K562 (cell line): ENCODE measurements around the gene SLC28A1. TPM values are rescaled to one million over a fixed set of nuclear protein-coding genes. Genes with fewer than 3 reads are reported as not detected.

Experiments
- DMBX1 ChIP-seq: fragments of 250-450 bp; sonication (Bioruptor Pico); IDR thresholded peaks from 2 replicates; pipeline ENCODE4 v1.8.0; 2022; ENCODE audit warnings: inconsistent platforms, mild to moderate bottlenecking, moderate library complexity, borderline replicate concordance
- FOXK2 ChIP-seq, 2 experiments: fragments of 450-650 bp; IDR thresholded peaks in 1 of 2; conservative IDR thresholded peaks in 1 of 2; 2 replicates each; pipeline ENCODE4 v1.6.1; 2016; ENCODE audit warnings: low read depth in 2 of 2, mild to moderate bottlenecking in 1 of 2
- FOXP1 ChIP-seq: sonication (generic); formaldehyde crosslinking; IDR thresholded peaks from 2 replicates; pipeline ENCODE4 v1.8.0; 2022; ENCODE audit warnings: mild to moderate bottlenecking, missing genetic modification reagents
- KDM2B ChIP-seq: fragments of 250-450 bp; sonication (Bioruptor Pico); IDR thresholded peaks from 2 replicates; pipeline ENCODE4 v1.8.0; 2021; ENCODE audit warnings: mild to moderate bottlenecking, moderate library complexity
- KDM4B ChIP-seq, 2 experiments: fragments of 450-650 bp in 1 of 2; sonication (generic) in 1 of 2; IDR thresholded peaks; 2 replicates each; pipeline ENCODE4 v1.6.1; 2016 to 2017; ENCODE audit warnings: borderline replicate concordance in 2 of 2, antibody characterized with exemption in 1 of 2, low read depth in 1 of 2, mild to moderate bottlenecking in 1 of 2
- MYC ChIP-seq, 2 experiments: fragments of 250-450 bp in 1 of 2; sonication (Bioruptor Pico) in 1 of 2; IDR thresholded peaks; 2 replicates each; pipeline versions ENCODE4 v1.5.1 to v1.6.1; 2012 to 2021; ENCODE audit warnings: low read depth in 2 of 2, borderline replicate concordance in 1 of 2, improper control_type of control experiment in 1 of 2, low read length in 1 of 2, mild to moderate bottlenecking in 1 of 2, moderate library complexity in 1 of 2
- NBN ChIP-seq: fragments of 450-650 bp; IDR thresholded peaks from 2 replicates; pipeline ENCODE4 v1.6.1; 2016; ENCODE audit warnings: low read depth, mild to moderate bottlenecking
- SIN3B ChIP-seq: fragments of 450-650 bp; IDR thresholded peaks from 2 replicates; pipeline ENCODE4 v1.6.1; 2017; ENCODE audit warnings: low read depth, mild to moderate bottlenecking, moderate library complexity
- XRCC5 ChIP-seq: fragments of 200-400 bp; formaldehyde crosslinking; IDR thresholded peaks from 2 replicates; pipeline ENCODE4 v1.6.1; 2017; ENCODE audit warnings: low read depth, mild to moderate bottlenecking, low read length
- ZFX ChIP-seq: sonication (generic); formaldehyde crosslinking; IDR thresholded peaks from 2 replicates; pipeline ENCODE4 v1.8.0; 2022; ENCODE audit warnings: mild to moderate bottlenecking, missing genetic modification reagents, moderate library complexity
- ZKSCAN1 ChIP-seq: fragments of 150-350 bp; IDR thresholded peaks from 2 replicates; pipeline ENCODE4 v1.6.1; 2016; ENCODE audit warnings: low read depth, low read length
- polyA plus RNA-seq, 8 experiments: library from polyadenylated mRNA; depleted of rRNA in 4 of 8; stranded (reverse) in 5 of 8; unstranded in 3 of 8; fragments of >200 nt; fragmentation: Nextera tagmentation in 2 of 8; fragmentation: Illumina TruSeq in 1 of 8; extraction: Ambion mirVana in 2 of 8; extraction: Trizol in 1 of 8; gene quantifications; 2 replicates each; pipeline versions ENCODE4 v1.2.1 to v1.2.3, GENCODE V29; 2011 to 2014; ENCODE audit warnings: inconsistent platforms in 1 of 8, missing spikeins in 1 of 8
- total RNA-seq, 7 experiments: library from RNA; depleted of rRNA in 6 of 7; stranded (reverse); fragments of >200 nt in 6 of 7; fragmentation: Illumina TruSeq in 2 of 7; extraction: Trizol in 2 of 7; gene quantifications; 2 replicates each; pipeline versions ENCODE4 v1.2.1 to v1.2.3, GENCODE V29; 2011 to 2021; ENCODE audit warnings: low replicate concordance in 1 of 7
- TF ChIP-seq, protein P1 (sequence below): fragments of 450-650 bp; IDR thresholded peaks from 2 replicates; pipeline ENCODE4 v1.6.1; 2017; ENCODE audit warnings: antibody characterized with exemption, mild to moderate bottlenecking
- TF ChIP-seq, protein P2 (sequence below): fragments of 450-650 bp; formaldehyde crosslinking; IDR thresholded peaks from 2 replicates; pipeline ENCODE4 v1.4.0; 2022; ENCODE audit warnings: mild to moderate bottlenecking, moderate library complexity
- TF ChIP-seq, protein P3 (sequence below): sonication (generic); formaldehyde crosslinking; IDR thresholded peaks from 2 replicates; pipeline ENCODE4 v1.8.0; 2022; ENCODE audit warnings: mild to moderate bottlenecking, low read depth, missing genetic modification reagents
- TF ChIP-seq, protein P4 (sequence below): sonication (generic); formaldehyde crosslinking; IDR thresholded peaks from 2 replicates; pipeline ENCODE4 v1.8.0; 2022; ENCODE audit warnings: mild to moderate bottlenecking, missing genetic modification reagents

SLC28A1 gene
- total and polyA plus RNA-seq, 9 of the 15 experiments (the other 6 are each of a cell fraction or from before 2014, with no cell fraction given), result 0.04 TPM; not detected in 8

DNA sequence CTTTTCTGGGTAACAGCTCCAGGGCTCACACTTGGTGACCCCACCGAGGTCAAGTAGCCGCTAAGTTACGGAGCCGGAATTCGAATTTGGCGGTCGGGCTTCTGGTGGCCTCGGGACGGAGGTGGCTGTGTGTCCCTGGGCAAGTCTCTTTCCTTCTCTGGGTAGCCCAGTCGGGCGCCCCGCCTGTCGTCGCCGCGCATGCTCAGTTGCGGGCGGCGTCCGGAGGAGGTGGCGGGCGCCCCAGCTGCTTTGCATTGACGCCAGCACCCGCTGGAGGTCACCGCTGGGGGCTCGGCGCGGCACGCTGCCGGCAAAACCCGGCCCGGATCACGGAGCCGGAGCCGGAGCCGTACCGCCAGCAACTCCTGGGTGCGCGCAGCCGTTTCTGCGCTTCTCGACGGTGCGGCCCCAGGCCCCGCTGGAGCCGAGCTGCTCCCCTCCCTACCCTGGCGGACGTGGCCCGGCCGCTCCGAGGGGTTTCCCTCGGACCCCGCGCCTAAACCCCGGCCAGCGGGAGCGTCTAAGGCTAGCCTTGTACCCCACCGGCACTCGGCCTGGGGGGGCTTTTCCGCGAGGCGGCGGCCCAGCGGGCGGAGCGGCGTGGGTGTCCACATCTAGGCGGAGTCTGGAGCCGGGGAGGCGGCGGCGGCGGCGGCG is 96.7 kb downstream of the SLC28A1 start (continued):
- TF ChIP-seq, protein P1, sequence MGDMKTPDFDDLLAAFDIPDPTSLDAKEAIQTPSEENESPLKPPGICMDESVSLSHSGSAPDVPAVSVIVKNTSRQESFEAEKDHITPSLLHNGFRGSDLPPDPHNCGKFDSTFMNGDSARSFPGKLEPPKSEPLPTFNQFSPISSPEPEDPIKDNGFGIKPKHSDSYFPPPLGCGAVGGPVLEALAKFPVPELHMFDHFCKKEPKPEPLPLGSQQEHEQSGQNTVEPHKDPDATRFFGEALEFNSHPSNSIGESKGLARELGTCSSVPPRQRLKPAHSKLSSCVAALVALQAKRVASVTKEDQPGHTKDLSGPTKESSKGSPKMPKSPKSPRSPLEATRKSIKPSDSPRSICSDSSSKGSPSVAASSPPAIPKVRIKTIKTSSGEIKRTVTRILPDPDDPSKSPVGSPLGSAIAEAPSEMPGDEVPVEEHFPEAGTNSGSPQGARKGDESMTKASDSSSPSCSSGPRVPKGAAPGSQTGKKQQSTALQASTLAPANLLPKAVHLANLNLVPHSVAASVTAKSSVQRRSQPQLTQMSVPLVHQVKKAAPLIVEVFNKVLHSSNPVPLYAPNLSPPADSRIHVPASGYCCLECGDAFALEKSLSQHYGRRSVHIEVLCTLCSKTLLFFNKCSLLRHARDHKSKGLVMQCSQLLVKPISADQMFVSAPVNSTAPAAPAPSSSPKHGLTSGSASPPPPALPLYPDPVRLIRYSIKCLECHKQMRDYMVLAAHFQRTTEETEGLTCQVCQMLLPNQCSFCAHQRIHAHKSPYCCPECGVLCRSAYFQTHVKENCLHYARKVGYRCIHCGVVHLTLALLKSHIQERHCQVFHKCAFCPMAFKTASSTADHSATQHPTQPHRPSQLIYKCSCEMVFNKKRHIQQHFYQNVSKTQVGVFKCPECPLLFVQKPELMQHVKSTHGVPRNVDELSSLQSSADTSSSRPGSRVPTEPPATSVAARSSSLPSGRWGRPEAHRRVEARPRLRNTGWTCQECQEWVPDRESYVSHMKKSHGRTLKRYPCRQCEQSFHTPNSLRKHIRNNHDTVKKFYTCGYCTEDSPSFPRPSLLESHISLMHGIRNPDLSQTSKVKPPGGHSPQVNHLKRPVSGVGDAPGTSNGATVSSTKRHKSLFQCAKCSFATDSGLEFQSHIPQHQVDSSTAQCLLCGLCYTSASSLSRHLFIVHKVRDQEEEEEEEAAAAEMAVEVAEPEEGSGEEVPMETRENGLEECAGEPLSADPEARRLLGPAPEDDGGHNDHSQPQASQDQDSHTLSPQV, result peak; percentile 14; the same call in 1 of the 2 replicates
- TF ChIP-seq NBN (peak; percentile 70; the same call in 1 of the 2 replicates), SIN3B (peak; percentile 43), KDM2B (CRISPR knock-in tag) (peak; percentile 80; the same call in 1 of the 2 replicates), ZKSCAN1 (peak; percentile 19), ZFX (peak; percentile 85), DMBX1 (CRISPR knock-in tag) (0 out of 2 replicates have a peak, but pooled peaks have one; percentile 30), XRCC5 (peak; percentile 85; the same call in 1 of the 2 replicates), MYC (IDR thresholded peaks at IDR 0.05; ENCODE audit: low read depth, low read length) (peak; percentile 71), MYC (CRISPR knock-in tag; IDR thresholded peaks at IDR 0.05; ENCODE audit: borderline replicate concordance, low read depth) (no peak), FOXK2 (conservative IDR thresholded peaks at IDR 0.05 in 1 of 2, IDR thresholded peaks at IDR 0.05 in 1 of 2; ENCODE audit: low read depth in 2 of 2) (peak; percentile 30 to 58; a peak in 3 of 4 replicates), FOXP1 (CRISPR knock-in tag) (peak; percentile 75; the same call in 1 of the 2 replicates), KDM4B (IDR thresholded peaks at IDR 0.05; ENCODE audit: borderline replicate concordance in 2 of 2, low read depth in 1 of 2) (no peak)
- TF ChIP-seq, protein P2, sequence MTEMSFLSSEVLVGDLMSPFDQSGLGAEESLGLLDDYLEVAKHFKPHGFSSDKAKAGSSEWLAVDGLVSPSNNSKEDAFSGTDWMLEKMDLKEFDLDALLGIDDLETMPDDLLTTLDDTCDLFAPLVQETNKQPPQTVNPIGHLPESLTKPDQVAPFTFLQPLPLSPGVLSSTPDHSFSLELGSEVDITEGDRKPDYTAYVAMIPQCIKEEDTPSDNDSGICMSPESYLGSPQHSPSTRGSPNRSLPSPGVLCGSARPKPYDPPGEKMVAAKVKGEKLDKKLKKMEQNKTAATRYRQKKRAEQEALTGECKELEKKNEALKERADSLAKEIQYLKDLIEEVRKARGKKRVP (CRISPR knock-in tag), result no peak
- TF ChIP-seq, protein P3, sequence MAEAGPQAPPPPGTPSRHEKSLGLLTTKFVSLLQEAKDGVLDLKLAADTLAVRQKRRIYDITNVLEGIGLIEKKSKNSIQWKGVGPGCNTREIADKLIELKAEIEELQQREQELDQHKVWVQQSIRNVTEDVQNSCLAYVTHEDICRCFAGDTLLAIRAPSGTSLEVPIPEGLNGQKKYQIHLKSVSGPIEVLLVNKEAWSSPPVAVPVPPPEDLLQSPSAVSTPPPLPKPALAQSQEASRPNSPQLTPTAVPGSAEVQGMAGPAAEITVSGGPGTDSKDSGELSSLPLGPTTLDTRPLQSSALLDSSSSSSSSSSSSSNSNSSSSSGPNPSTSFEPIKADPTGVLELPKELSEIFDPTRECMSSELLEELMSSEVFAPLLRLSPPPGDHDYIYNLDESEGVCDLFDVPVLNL, result no peak
- TF ChIP-seq, protein P4, sequence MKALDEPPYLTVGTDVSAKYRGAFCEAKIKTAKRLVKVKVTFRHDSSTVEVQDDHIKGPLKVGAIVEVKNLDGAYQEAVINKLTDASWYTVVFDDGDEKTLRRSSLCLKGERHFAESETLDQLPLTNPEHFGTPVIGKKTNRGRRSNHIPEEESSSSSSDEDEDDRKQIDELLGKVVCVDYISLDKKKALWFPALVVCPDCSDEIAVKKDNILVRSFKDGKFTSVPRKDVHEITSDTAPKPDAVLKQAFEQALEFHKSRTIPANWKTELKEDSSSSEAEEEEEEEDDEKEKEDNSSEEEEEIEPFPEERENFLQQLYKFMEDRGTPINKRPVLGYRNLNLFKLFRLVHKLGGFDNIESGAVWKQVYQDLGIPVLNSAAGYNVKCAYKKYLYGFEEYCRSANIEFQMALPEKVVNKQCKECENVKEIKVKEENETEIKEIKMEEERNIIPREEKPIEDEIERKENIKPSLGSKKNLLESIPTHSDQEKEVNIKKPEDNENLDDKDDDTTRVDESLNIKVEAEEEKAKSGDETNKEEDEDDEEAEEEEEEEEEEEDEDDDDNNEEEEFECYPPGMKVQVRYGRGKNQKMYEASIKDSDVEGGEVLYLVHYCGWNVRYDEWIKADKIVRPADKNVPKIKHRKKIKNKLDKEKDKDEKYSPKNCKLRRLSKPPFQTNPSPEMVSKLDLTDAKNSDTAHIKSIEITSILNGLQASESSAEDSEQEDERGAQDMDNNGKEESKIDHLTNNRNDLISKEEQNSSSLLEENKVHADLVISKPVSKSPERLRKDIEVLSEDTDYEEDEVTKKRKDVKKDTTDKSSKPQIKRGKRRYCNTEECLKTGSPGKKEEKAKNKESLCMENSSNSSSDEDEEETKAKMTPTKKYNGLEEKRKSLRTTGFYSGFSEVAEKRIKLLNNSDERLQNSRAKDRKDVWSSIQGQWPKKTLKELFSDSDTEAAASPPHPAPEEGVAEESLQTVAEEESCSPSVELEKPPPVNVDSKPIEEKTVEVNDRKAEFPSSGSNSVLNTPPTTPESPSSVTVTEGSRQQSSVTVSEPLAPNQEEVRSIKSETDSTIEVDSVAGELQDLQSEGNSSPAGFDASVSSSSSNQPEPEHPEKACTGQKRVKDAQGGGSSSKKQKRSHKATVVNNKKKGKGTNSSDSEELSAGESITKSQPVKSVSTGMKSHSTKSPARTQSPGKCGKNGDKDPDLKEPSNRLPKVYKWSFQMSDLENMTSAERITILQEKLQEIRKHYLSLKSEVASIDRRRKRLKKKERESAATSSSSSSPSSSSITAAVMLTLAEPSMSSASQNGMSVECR, result peak; percentile 11; the same call in 1 of the 2 replicates
